ENCODE results near the gene ASTN2. TPM values are rescaled to one million over a fixed set of nuclear protein-coding genes. Genes with fewer than 3 reads are reported as not detected.

ASTN2 gene
- total RNA-seq, 1 donor from 2014 or later: 13.6 TPM

GRCh38 chr9:116383936-116384335 is 1030.9 kb downstream of the ASTN2 start:
- H3K9me3 Mint-ChIP-seq (ENCODE audit: unreplicated experiment): no peaks in the 10 kb centered on the region
- H3K4me3 Mint-ChIP-seq (ENCODE audit: unreplicated experiment): no peak overlapping the region
- Histone ChIP-seq H2AFZ (ENCODE audit: low read depth, low read length) (no peak overlapping the region), H3K9me3 (ENCODE audit: insufficient read depth, low read depth, low read length) (no peaks in the 10 kb centered on the region), H4K20me1 (ENCODE audit: insufficient read depth, low read length) (no peaks in the 10 kb centered on the region), H3K4me1 (ENCODE audit: insufficient read depth, low read length) (no peaks in the 10 kb centered on the region), H3K27ac (ENCODE audit: low read depth, low read length) (no peak overlapping the region), H3K9ac (ENCODE audit: low read length) (no peak overlapping the region), H3K4me3 (ENCODE audit: insufficient read depth, low read depth, low read length) (no peak overlapping the region), H3K27me3 (ENCODE audit: insufficient read depth, low read length) (peaks cover 1% of the 10 kb centered on the region), H3K36me3 (ENCODE audit: insufficient read depth, low read length) (no peaks in the 10 kb centered on the region), H3K4me2 (ENCODE audit: low read length) (no peak overlapping the region), H3K79me2 (ENCODE audit: insufficient read depth, low read length) (no peaks in the 10 kb centered on the region)
- TF ChIP-seq CTCF (IDR thresholded peaks at IDR 0.05; ENCODE audit: insufficient read depth, low read depth, low read length) (no peak), EZH2 (IDR thresholded peaks at IDR 0.05; ENCODE audit: insufficient read depth, low read length) (no peak)
- H3K27me3 Mint-ChIP-seq (ENCODE audit: low read depth, unreplicated experiment): no peaks in the 10 kb centered on the region
- peaks cover 64% of the 10 kb centered on the region for H3K36me3 Mint-ChIP-seq (ENCODE audit: low read depth, unreplicated experiment)
- no peak for DNase-seq (ENCODE audit: low read depth)
- peaks cover 26% of the 10 kb centered on the region for H3K4me1 Mint-ChIP-seq (ENCODE audit: low read depth, unreplicated experiment)
- H3K27ac Mint-ChIP-seq (ENCODE audit: unreplicated experiment): no peak overlapping the region
- no peak for FAIRE-seq

GRCh38 chr9:116383133-116383532 is 1031.7 kb downstream of the ASTN2 start:
- H3K9me3 Mint-ChIP-seq (ENCODE audit: unreplicated experiment): no peaks in the 10 kb centered on the region
- no peaks in the 10 kb centered on the region for H3K9me3 ChIP-seq (ENCODE audit: insufficient read depth, low read depth, low read length)
- H3K4me3 Mint-ChIP-seq (ENCODE audit: unreplicated experiment): no peak overlapping the region
- H3K27me3 ChIP-seq (ENCODE audit: insufficient read depth, low read length): peaks cover 5% of the 10 kb centered on the region
- no peaks in the 10 kb centered on the region for H4K20me1 ChIP-seq (ENCODE audit: insufficient read depth, low read length)
- H2AFZ ChIP-seq (ENCODE audit: low read depth, low read length): no peak overlapping the region
- no peaks in the 10 kb centered on the region for H3K36me3 ChIP-seq (ENCODE audit: insufficient read depth, low read length)
- no peaks in the 10 kb centered on the region for H3K79me2 ChIP-seq (ENCODE audit: insufficient read depth, low read length)
- H3K9ac ChIP-seq (ENCODE audit: low read length): no peak overlapping the region
- peaks cover 63% of the 10 kb centered on the region for H3K36me3 Mint-ChIP-seq (ENCODE audit: low read depth, unreplicated experiment)
- H3K4me3 ChIP-seq (ENCODE audit: insufficient read depth, low read depth, low read length): no peak overlapping the region
- TF ChIP-seq EZH2 (IDR thresholded peaks at IDR 0.05; ENCODE audit: insufficient read depth, low read length) (no peak), CTCF (IDR thresholded peaks at IDR 0.05; ENCODE audit: insufficient read depth, low read depth, low read length) (no peak)
- no peaks in the 10 kb centered on the region for H3K4me1 ChIP-seq (ENCODE audit: insufficient read depth, low read length)
- no peak for DNase-seq (ENCODE audit: low read depth)
- no peak overlapping the region for H3K4me2 ChIP-seq (ENCODE audit: low read length)
- no peak for FAIRE-seq
- H3K27me3 Mint-ChIP-seq (ENCODE audit: low read depth, unreplicated experiment): no peaks in the 10 kb centered on the region
- peaks cover 30% of the 10 kb centered on the region for H3K4me1 Mint-ChIP-seq (ENCODE audit: low read depth, unreplicated experiment)
- H3K27ac Mint-ChIP-seq (ENCODE audit: unreplicated experiment): no peak overlapping the region
- no peak overlapping the region for H3K27ac ChIP-seq (ENCODE audit: low read depth, low read length)

GRCh38 chr9:116382053-116382452 is 1032.8 kb downstream of the ASTN2 start:
- no peak overlapping the region for H3K4me2 ChIP-seq (ENCODE audit: low read length)

More at GRCh38 chr9:116382053-116382452, 1032.8 kb downstream of the ASTN2 start:
- FAIRE-seq (no peak), DNase-seq (ENCODE audit: low read depth) (no peak)
- Histone ChIP-seq H3K4me3 (ENCODE audit: insufficient read depth, low read depth, low read length) (no peak overlapping the region), H4K20me1 (ENCODE audit: insufficient read depth, low read length) (peaks cover 2% of the 10 kb centered on the region), H3K9me3 (ENCODE audit: insufficient read depth, low read depth, low read length) (no peaks in the 10 kb centered on the region), H2AFZ (ENCODE audit: low read depth, low read length) (no peak overlapping the region), H3K9ac (ENCODE audit: low read length) (no peak overlapping the region), H3K36me3 (ENCODE audit: insufficient read depth, low read length) (no peaks in the 10 kb centered on the region), H3K4me1 (ENCODE audit: insufficient read depth, low read length) (peaks cover 11% of the 10 kb centered on the region), H3K79me2 (ENCODE audit: insufficient read depth, low read length) (no peaks in the 10 kb centered on the region), H3K27ac (ENCODE audit: low read depth, low read length) (no peak overlapping the region), H3K27me3 (ENCODE audit: insufficient read depth, low read length) (peaks cover 5% of the 10 kb centered on the region)
- Mint-ChIP-seq H3K4me1 (ENCODE audit: low read depth, unreplicated experiment) (peaks cover 41% of the 10 kb centered on the region), H3K27me3 (ENCODE audit: low read depth, unreplicated experiment) (no peaks in the 10 kb centered on the region), H3K4me3 (ENCODE audit: unreplicated experiment) (no peak overlapping the region), H3K9me3 (ENCODE audit: unreplicated experiment) (no peaks in the 10 kb centered on the region), H3K27ac (ENCODE audit: unreplicated experiment) (no peak overlapping the region), H3K36me3 (ENCODE audit: low read depth, unreplicated experiment) (peaks cover 63% of the 10 kb centered on the region)
- TF ChIP-seq EZH2 (IDR thresholded peaks at IDR 0.05; ENCODE audit: insufficient read depth, low read length) (no peak), CTCF (IDR thresholded peaks at IDR 0.05; ENCODE audit: insufficient read depth, low read depth, low read length) (no peak)
